Dermis microvascular lymphatic vessel endothelial cell (primary cell): ENCODE measurements around the gene CYB5D1. TPM values are rescaled to one million over a fixed set of nuclear protein-coding genes. Genes with fewer than 3 reads are reported as not detected.

ENCODE experiments used
- DNase-seq, 2 donors: peaks; one replicate each; pipeline versions ENCODE4 v3.0.0 to v3.0.0-alpha.2; 2010; ENCODE audit warnings: low read depth in 2 of 2
- total RNA-seq: library from RNA; depleted of rRNA; stranded (reverse); fragments of >200 nt; gene quantifications from 2 replicates; pipeline ENCODE4 v1.2.1, GENCODE V29; 2014

The CYB5D1 gene
- total RNA-seq, 1 donor from 2014 or later: 6.0 TPM

GRCh38 chr17:7844292-7845154 is 13.3 kb upstream of the CYB5D1 start:
- DNase-seq: peak; percentile 90 to 96

GRCh38 chr17:7845359-7846062 is 12.3 kb upstream of the CYB5D1 start:
- no peak for DNase-seq

GRCh38 chr17:7846063-7846735 is 11.6 kb upstream of the CYB5D1 start:
- DNase-seq: no peak

GRCh38 chr17:7846765-7847661 is 10.8 kb upstream of the CYB5D1 start:
- DNase-seq: no peak

- DNase-seq: no peak
Observed at GRCh38 chr17:7848131-7848579, 9.6 kb upstream of the CYB5D1 start.

GRCh38 chr17:7848739-7849129 is 9.1 kb upstream of the CYB5D1 start:
- DNase-seq: no peak

- DNase-seq: no peak
Observed at GRCh38 chr17:7849130-7849750, 8.6 kb upstream of the CYB5D1 start.

- DNase-seq: no peak
Observed at GRCh38 chr17:7849751-7850504, 7.9 kb upstream of the CYB5D1 start.

GRCh38 chr17:7850701-7851437 is 6.9 kb upstream of the CYB5D1 start:
- DNase-seq: no peak

GRCh38 chr17:7851438-7852261 is 6.2 kb upstream of the CYB5D1 start:
- peak; percentile 83 to 93 for DNase-seq

GRCh38 chr17:7852262-7852670 is 5.5 kb upstream of the CYB5D1 start:
- DNase-seq: no peak

GRCh38 chr17:7852919-7853690 is 4.7 kb upstream of the CYB5D1 start:
- no peak for DNase-seq

- DNase-seq: no peak
Observed at GRCh38 chr17:7853691-7854038, 4.1 kb upstream of the CYB5D1 start.

- no peak for DNase-seq
Observed at GRCh38 chr17:7854078-7854777, 3.6 kb upstream of the CYB5D1 start.

GRCh38 chr17:7854851-7855659 is 2.7 kb upstream of the CYB5D1 start, which contains the start of gene TMEM88:
Gene TMEM88, plus strand, starts transcription at chr17:7855066. Its CDS starts 9 bp downstream, at chr17:7855075.
- DNase-seq: peak in 1 of 2 donors; percentile 37

- DNase-seq: no peak
Observed at GRCh38 chr17:7855660-7856010, 2.2 kb upstream of the CYB5D1 start.
